Stimulated activated CD4-positive, alpha-beta T cell treated with anti-CD3 and anti-CD28 coated beads, Interleukin-4, amount 100 ng/mL, for 24 hours (primary cell): Measurements from ENCODE around the gene USP40.

ENCODE experiments used
- DNase-seq: peaks from one replicate; pipeline ENCODE4 v3.0.0-alpha.2; 2020

Gene USP40

GRCh38 chr2:233456111-233456510, 110.5 kb downstream of the USP40 start:
- no peak for DNase-seq

- no peak for DNase-seq
Observed at GRCh38 chr2:233455491-233455890, 111.1 kb downstream of the USP40 start.

GRCh38 chr2:233455006-233455405, 111.6 kb downstream of the USP40 start:
- no peak for DNase-seq

- DNase-seq, result no peak
Observed at GRCh38 chr2:233453916-233454315, 112.7 kb downstream of the USP40 start.

- no peak for DNase-seq
Observed at GRCh38 chr2:233453111-233453915, 113.3 kb downstream of the USP40 start.

- no peak for DNase-seq
Observed at GRCh38 chr2:233451950-233452349, 114.6 kb downstream of the USP40 start.

GRCh38 chr2:233450864-233451575, 115.6 kb downstream of the USP40 start:
- no peak for DNase-seq

- DNase-seq, result no peak
Observed at GRCh38 chr2:233449921-233450863, 116.4 kb downstream of the USP40 start.

- DNase-seq, result no peak
Observed at GRCh38 chr2:233449081-233449901, 117.3 kb downstream of the USP40 start.

GRCh38 chr2:233448575-233448974, 118.0 kb downstream of the USP40 start:
- DNase-seq, result no peak

GRCh38 chr2:233448220-233448559, 118.4 kb downstream of the USP40 start:
- DNase-seq, result no peak

- DNase-seq, result no peak
Observed at GRCh38 chr2:233447506-233448219, 118.9 kb downstream of the USP40 start.

GRCh38 chr2:233446606-233447305, 119.8 kb downstream of the USP40 start:
- DNase-seq, result no peak

GRCh38 chr2:233446121-233446520, 120.5 kb downstream of the USP40 start:
- DNase-seq, result no peak

GRCh38 chr2:233445152-233445830, 121.3 kb downstream of the USP40 start:
- DNase-seq, result no peak

- no peak for DNase-seq
Observed at GRCh38 chr2:233444501-233444900, 122.1 kb downstream of the USP40 start.

GRCh38 chr2:233443511-233444183, 122.9 kb downstream of the USP40 start:
- peak; percentile 87 for DNase-seq

GRCh38 chr2:233442028-233442310, 124.6 kb downstream of the USP40 start:
- DNase-seq, result no peak

GRCh38 chr2:233441161-233442027, 125.2 kb downstream of the USP40 start:
- no peak for DNase-seq
